Medulla oblongata (tissue), 1 donor: ENCODE data around the gene FBXO36.

Experiments
- DNase-seq: peaks from one replicate; pipeline ENCODE4 v3.0.0-alpha.2; 2015; ENCODE audit errors: extremely low spot score

Gene FBXO36

DNA sequence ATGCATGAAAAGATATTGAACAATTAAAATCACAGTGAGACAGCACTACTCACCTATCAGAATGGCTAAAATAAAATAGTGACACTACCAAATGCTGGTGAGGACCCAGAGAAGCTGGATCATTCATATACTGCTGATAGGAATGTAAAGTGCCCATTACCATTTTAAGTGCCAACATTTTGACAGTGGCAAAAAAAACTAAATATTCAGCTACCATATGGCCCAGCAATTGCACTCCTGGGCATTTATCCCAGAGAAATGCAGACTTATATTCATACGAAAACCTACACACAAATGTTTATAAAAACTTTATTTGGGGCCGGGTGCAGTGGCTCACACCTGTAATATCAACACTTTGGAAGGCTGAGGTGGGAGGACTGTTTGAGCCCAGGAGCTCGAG is 47.6 kb downstream of the FBXO36 start:
- DNase-seq, result no peak

DNA sequence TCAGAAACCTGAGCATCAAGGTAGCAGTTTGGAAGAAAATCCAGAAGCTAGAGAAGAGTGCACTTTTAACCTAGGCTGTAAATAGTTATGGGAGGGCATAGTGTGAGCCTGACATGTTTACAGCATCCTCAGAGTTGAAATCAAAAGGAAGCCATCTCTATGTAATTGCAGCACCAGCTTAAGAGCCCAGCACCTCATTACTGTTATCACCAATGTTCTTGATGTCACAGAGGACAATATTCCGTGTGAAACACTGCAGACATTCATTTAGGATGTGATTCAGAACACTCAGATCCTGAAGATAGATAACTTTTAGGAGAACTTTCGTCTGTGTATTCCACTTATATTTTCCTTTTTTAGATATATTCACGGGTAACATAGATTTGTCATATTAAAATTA is 48.1 kb downstream of the FBXO36 start:
- no peak for DNase-seq

DNA sequence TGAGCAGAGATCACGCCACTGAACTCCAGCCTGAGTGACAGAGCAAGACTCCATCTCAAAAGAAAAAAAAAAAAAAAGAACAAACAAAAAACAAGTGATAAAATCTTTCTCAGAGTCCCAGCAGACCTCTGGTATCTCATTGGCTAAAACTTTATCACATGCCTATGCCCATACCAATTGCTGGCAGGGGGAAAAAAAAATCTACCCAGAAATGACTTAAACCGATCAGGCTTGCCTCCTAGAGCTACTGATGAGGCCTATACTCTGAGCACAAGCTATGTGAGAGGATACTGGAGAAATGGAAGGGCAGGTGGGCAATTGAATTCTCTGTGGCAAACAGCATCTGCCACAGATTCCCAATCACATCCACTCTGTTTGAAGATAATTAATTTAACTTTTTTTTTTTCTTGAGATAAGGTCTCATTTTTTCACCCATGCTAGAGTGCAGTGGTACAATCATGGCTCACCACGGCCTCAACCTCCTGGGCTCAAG is 49.0 kb downstream of the FBXO36 start:
- no peak for DNase-seq

DNA sequence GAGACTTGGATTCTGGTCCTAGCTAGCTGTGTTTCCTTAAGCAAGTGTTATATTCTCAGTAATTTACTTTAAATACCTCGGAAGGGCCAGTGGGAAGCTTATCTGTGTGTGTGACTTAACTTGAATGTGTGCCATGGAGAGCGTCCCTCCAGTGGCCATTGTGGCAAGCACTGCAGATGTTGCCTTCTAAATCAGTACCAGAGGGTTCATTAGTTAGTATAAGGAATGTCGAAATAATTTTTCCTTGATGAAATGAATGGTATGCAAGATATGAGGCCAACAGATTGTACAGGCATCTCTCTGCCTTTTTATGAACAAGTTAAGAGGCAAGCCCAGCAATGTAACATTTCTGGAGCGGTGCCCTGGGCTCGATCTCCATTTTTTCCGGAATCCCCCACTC is 52.0 kb downstream of the FBXO36 start:
- no peak for DNase-seq

DNA sequence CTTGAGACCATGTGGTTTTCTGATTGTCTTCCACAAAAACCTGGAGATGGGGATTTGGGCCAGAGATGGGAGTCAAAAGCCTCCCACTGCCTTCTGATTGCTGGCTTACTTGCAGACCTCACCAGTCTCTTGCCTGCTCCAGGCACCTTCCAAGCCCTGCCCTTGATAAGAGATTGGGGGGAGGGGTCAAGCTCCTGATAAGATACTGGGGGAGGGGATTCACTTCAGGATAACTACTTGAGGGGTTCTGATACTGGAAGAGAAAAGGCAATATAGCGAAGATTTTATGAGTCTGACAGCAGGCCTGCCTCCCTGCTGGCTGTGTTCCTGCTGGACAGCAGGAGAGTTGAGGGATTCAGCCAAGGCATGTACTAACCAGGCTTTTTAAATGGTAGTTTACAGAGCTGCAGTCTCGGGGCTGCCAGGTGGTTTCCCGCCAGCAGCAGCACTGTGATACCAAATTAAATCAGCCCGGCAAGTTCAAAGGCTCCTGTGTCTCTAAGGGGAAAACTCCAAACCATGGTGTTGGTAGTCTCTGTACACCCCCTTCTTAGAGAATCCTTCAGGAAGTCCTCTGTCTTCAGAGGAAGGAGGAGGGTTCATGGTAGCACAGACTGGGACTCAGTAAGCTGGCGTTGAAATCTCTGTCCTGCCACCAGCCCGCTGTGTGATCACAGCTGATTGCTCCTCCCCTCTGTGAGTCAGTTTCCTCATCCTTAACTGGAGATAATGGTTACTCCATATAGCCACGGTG is 58.3 kb downstream of the FBXO36 start:
- DNase-seq, result peak; percentile 26

DNA sequence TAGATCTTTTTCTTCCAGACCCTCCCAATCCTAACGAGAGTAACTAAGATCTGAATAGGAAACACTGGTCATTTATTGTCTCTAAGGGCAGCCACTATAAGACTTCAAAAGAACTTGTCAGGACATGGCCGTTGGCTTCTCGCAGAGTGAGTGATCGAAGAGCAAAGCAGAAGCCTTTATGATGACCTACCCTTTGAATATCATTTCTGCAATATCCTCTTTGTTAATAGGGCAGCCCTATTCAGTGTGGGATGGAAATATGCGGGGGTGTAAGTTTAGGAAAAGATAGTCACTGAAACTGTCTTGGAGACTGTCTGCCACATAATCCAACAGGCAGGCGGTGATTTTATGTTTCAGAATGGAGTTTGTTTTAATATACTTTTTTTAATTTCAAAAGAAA is 70.9 kb downstream of the FBXO36 start:
- no peak for DNase-seq

DNA sequence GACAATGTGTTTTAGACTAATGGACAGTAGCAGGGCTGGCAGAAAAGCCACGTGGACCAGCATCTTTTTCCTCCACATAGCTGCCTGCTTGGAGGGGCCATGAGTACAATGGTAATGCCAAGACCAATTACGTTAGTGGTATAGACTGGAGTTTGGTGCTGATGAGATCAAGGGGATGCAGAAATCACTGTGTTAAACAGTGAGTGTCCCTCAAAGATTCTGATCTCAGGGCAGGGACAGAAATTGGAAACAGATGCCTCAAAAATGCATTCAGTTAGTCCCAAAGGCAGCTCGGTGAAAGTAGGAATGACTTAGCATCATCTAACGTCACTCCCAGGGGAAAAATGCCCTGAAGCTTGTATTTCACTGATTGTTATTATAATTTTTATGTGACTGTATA is 74.0 kb downstream of the FBXO36 start:
- no peak for DNase-seq

DNA sequence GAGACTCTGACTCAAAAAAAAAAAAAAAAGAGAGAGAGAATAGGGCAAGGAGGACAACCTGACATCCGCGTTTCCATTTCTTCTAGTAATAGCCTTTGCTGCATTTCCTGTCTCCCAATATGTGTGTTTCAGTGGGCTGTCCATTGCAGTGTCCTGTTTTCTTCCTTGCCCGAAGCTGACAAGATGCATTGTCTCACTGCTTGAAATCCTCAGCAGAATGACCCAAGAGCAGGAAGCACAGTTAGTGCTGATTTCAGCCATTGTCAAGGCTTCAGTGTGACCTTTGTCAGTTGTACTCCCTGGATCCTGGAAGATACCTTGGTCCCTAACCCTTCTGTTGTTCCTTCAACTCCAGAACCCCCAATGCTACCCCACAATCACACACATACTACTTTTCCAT is 75.3 kb downstream of the FBXO36 start:
- no peak for DNase-seq

DNA sequence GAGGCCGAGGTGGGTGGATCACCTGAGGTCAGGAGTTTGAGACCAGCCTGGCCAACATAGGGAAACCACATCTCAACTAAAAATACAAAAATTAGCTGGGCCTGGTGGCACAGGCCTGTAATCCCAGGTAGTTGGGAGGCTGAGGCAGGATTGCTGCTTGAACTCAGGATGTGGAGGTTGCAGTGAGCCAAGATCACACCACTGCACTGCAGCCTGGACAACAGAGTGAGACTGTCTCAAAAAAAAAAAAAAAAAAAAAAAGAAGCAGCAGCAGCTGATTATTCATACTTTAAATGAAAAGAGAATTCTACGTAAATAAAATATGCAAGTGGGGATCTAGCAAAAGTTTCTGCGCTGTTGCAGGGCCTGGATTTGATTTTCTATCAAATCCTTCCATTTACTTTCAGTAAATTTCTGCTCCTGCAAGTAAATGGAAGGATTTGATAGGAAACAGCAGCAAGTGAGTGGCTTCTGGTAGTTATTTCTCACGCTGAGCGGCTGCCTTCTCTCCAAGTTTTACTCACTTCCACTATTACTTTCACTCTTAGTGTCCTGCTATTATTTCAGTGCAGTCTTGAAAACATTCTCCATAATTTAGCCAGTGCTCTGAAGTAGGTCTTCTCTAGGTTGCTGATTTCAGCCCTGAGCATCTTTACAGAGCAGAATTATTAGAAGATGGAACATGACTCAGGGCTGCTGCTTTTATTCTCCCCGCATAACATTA is 78.0 kb downstream of the FBXO36 start:
- peak; percentile 43 for DNase-seq

DNA sequence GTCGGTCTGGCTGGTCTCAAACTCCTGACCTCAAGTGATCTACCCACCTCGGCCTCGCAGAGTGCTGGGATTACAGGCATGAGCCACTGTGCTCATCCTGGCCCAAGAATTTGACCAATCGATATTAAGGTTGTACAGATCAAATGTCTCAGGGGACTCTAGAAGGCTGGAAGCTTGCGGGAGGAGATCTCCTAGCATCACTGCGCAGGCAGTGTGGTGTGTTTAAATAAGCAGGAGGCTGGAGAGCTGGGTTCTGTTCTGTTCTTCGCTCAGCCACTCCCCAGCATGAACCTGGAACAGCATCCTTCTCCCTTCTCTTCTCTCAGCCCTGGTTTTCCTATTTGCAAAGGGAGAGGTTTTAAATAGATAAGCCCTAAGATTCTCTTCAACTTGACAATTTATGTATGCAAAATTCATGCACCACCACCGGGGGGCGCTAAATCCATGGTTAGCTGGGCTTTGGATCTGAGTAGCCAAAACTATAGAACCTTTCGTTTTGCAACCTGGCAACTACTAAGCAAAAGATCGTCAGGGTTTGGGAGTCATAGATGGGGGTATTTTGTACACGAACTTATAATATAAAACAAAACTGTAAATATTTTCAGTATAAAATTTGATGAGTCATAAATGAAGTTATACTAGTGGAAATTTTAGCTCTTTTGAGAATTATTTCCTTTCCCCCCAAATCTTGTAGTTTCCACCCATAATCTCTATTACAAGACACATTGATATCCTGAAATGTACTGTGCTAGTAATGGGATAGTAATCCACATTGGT is 85.8 kb downstream of the FBXO36 start:
- DNase-seq, result peak; percentile 87

DNA sequence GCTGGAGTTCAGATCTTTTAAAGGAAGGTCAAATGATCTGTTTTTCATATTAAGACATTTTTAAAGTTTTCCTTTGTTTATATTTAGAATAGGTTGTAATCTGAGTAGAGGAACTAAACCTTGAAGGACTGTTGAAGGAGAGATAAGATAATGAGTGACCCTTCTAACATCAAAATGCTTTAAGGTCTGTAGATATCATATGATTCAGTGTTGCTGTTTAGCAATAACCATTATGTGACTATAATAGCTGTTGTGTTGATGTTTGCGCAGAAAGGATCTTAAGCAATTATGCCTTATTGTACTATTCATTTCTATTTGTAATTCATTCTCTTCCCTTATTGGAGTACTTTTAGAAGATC is 86.4 kb downstream of the FBXO36 start:
- no peak for DNase-seq

DNA sequence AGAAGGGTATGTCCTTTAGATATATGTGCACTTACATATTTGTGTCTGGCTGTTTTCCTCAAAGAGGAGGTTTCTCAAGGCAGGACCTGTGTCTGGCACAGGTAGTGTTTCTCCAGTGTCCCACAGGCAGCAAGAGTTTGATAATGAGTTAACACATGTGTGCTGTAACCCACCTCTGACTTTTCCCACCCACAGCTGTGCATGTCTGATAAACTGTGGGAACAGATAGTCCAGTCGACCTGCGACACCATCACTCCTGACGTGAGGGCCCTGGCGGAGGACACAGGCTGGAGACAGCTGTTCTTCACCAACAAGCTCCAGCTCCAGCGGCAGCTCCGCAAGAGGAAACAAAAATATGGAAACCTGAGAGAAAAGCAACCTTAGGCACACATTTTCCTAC is 88.2 kb downstream of the FBXO36 start:
- no peak for DNase-seq

DNA sequence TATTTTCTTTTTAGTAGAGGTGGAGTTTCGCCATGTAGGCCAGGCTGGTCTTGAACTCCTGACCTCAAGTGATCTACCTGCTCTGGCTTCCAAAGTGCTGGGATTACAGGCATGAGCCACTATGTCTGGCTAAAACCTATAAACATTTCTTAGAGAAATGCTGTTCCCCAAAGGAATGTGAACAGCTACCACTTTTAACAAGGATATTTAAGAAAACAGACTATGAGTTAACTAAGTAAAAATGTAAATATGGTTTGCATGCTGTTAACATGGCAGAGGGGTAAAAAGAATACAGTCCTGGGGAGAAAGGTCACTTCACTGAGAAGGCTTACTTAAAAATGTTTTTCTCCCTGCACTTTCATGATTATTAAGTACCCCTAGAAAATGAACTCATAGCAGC is 89.3 kb downstream of the FBXO36 start:
- no peak for DNase-seq

DNA sequence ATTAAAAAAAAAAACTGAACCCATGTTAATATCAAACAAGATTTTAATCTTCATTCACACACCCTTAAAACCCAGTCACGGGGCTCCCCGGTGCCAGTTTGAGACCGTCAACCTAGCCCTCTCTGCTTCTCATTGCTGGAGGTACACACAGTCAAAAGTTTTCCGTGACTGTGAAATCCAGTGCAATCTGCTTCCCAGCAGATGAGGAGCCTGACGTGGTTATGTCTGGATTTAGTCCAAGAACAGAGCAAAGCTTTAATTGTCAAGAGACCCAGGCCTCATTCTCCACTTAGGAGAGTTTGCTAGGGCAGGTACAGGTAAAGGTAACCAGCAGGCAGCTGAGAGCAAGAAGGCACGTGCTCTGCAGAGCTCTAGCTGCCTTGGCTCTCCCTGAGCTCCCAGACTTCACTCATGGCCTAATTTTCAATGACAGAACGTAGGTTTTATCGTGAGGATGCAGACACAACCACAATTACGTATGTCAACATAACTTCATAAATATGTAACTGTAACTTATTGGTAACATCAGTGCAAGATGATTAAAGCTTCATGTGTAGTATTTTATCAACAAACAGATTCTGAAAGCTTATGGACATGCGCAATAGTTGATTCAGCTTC is 90.1 kb downstream of the FBXO36 start:
- no peak for DNase-seq

DNA sequence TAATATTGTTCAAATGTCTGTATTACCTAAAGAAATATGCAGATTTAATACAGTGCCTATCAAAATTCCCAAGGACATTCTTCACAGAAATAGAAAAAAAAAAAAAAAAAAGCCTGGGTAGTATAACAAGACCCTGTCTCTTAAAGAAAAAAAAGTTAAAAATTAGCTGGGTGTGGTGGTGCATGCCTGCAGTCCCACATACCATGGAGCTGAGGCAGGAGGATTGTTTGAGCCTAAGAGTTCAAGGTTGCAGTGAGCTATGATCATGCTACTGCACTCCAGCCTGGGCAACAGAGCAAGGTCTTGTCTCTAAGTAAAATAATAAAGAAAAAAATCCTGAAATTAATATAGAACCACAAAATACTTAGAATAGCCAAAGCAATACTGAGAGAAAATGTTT is 94.5 kb downstream of the FBXO36 start:
- DNase-seq, result no peak

DNA sequence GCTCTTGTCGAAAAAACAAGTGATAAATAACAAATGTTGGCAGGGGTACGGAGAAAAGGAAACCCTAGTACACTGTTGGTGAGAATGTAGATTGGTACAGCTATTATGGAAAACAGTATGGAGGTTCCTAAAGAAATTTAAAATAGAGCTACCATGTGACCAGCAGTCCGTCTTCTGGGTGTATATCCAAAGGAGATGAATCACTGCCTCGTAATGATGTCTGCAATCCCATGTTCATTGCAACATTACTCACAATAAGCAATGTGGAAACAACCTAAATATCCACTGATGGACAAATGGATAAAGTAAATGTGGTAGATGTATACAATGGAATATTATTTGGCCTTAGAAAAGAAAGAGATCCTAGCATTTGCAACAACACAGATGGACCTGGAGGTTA is 95.8 kb downstream of the FBXO36 start:
- DNase-seq, result no peak

DNA sequence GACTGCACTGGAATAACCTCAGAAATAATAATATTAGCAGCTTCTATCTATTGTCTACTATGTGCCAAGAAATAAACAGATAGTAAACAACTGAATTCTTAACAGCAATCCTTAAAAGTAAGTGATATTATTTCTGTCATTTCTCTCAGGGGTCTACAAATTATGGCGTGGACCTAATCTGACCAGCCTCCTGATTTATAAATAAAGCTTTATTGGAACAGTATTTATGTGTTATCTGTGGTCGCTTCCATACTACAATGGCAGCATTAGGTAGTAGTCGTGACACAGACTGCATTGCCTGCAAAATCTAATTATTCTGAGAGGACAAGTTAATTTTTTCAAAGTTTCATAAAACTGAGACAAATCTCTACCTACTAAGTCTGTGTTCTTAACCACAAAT is 97.4 kb downstream of the FBXO36 start:
- DNase-seq, result no peak

DNA sequence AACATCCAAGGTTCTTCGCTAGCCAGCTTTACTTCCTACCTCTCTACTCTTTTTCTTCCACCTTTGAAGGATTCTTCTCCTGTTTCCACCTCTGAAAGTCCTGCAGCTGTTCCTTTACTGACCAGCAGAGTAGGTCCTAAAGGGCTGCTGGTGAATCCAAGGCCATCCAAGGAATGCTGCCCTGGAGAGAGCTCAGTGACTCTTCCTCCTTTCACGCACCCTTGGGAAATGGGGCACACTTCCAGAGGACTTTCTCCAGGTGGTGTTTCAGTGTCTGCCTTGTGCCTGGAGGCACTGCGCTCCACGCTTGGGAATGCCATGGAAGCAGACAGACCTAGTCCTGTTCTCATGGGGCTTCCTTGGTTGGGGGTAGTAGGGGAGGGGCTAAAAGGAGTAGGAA is 101.0 kb downstream of the FBXO36 start:
- no peak for DNase-seq

DNA sequence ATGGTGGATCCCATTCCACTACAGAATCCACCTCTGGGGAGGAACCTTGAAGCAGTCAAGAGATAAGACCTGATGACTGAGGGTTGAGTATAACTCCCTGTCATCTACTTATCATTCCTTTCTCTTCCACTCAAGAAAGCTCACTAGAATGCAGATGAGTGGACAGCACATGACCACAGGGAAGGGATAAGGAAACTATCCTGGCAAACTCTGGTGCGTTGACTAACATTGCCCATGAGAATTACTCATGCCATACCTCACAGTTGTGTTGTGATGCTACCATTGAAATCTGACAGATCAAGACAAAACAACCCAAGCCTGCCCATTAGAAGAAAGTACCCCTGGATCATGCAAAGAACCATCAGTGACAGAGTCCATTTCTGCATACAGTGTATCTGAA is 119.9 kb downstream of the FBXO36 start:
- no peak for DNase-seq

DNA sequence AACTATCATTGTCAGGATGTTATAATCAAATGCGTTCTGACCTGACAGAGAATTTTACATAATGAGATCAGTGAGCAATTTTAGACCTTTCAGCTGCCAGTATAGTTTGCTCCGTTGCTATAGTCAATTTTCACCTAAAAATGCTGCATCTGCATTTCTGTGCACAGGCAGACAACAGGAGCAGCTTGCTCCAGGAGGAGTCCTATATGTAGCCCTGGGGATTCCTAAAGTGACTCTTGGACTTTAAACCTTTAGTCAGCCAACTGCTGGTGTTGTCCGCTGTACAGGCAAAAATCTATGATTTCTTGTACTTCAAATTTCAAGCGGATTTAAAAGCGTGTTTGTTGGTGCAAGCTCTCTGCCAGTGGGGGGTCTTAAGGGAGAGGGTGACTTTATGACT is 120.7 kb downstream of the FBXO36 start:
- no peak for DNase-seq

DNA sequence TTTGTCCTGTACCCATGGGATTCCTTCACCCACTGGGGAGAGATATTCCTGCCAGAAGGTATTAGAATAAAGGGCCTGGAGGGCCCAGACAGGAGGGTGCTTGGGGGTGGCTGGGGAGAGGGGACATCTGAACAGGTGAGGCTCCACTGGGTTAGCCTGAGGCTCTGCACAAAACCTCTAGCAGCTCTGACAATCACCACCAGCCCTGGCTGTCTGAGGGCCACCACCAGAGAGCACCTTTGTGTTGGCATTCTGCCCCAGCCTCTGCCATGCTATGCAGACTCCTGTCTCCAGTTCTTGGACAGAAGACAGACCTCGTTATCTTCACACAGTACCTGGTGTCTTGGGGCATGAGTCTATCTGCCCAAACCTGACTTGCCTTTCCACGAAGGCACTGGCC is 121.2 kb downstream of the FBXO36 start:
- DNase-seq, result no peak

DNA sequence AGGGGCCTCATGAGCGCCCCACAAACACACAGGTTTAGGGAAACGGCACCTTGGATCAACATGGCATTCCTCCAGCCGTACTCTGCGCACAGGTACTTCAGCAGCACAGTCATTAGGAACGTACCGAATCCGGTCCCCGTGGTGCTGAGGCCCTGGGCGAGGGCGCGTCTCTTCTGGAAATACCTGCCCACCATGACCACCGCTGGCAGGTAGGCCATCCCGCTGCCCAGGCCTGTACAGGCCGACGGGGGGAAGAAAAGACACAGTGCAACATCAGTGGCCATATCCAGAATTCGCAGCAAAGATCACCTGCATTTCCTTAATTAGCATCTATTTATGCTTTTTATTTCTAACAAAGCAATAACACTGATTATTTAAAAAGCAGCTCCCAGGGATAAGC is 124.2 kb downstream of the FBXO36 start:
- DNase-seq, result no peak
